HEK293 (cell line): Measurements from ENCODE around the gene SECTM1.

Source experiments
- CTCF ChIA-PET: fragments of 350-600 bp; formaldehyde crosslinking; extraction: SDS; loops from one replicate; lab custom pipeline; 2021; ENCODE audit warnings: antibody characterized with exemption; lab: Yijun Ruan, JAX
- POLR2A ChIA-PET: fragments of 300-600 bp; formaldehyde crosslinking; extraction: SDS; loops from one replicate; lab custom pipeline; 2020; ENCODE audit warnings: antibody characterized with exemption, inconsistent platforms; lab: Yijun Ruan, JAX
- H3K27ac ChIP-seq: fragments of 200-500 bp; sonication (Bioruptor generic); 2 replicates; pipeline ENCODE4 v1.5.1; 2014; ENCODE audit warnings: low read depth, low read length, control low read depth, inconsistent platforms; ENCODE audit errors: extremely low read depth
- H3K36me3 ChIP-seq, 2 experiments: fragments of 200-500 bp in 1 of 2; sonication (Bioruptor generic) in 1 of 2; 1 replicate in 1 of 2; 2 replicates in 1 of 2; pipeline ENCODE4 v1.5.1; 2014 to 2017; ENCODE audit warnings: inconsistent platforms in 2 of 2, low read length in 2 of 2; ENCODE audit not compliant: control insufficient read depth in 2 of 2, insufficient read depth in 1 of 2
- H3K4me1 ChIP-seq: fragments of 200-500 bp; sonication (Bioruptor generic); 2 replicates; pipeline ENCODE4 v1.5.1; 2014; ENCODE audit warnings: mild to moderate bottlenecking, low read length, inconsistent platforms; ENCODE audit not compliant: control insufficient read depth, insufficient read depth
- H3K4me3 ChIP-seq: 2 replicates; pipeline ENCODE4 v1.5.1; 2011; ENCODE audit warnings: low read depth, mild to moderate bottlenecking, control low read depth, low read length, moderate library complexity
- H3K9me3 ChIP-seq: fragments of 200-500 bp; sonication (Bioruptor generic); 2 replicates; pipeline ENCODE4 v1.5.1; 2014; ENCODE audit warnings: low read depth, low read length, inconsistent platforms; ENCODE audit not compliant: control insufficient read depth, insufficient read depth
- KLF17 ChIP-seq: fragments of 450-650 bp; formaldehyde crosslinking; IDR thresholded peaks from 2 replicates; pipeline ENCODE4 v1.5.1; 2016; ENCODE audit warnings: missing biosample characterization, missing genetic modification characterization
- PRDM10 ChIP-seq: fragments of 450-650 bp; formaldehyde crosslinking; IDR thresholded peaks from 2 replicates; pipeline ENCODE4 v1.5.1; 2016; ENCODE audit warnings: missing biosample characterization, missing genetic modification characterization
- REPIN1 ChIP-seq: fragments of 450-650 bp; formaldehyde crosslinking; IDR thresholded peaks from 2 replicates; pipeline ENCODE4 v1.5.1; 2017; ENCODE audit warnings: missing biosample characterization, missing genetic modification characterization, low read depth
- ZBTB48 ChIP-seq: fragments of 450-650 bp; formaldehyde crosslinking; IDR thresholded peaks from 2 replicates; pipeline ENCODE4 v1.5.1; 2016; ENCODE audit warnings: missing biosample characterization, missing genetic modification characterization
- ZFHX2 ChIP-seq: fragments of 450-650 bp; formaldehyde crosslinking; conservative IDR thresholded peaks from 2 replicates; pipeline ENCODE4 v1.5.1; 2016; ENCODE audit warnings: missing biosample characterization, missing genetic modification characterization
- ZFP41 ChIP-seq: fragments of 450-650 bp; formaldehyde crosslinking; IDR thresholded peaks from 2 replicates; pipeline ENCODE4 v1.5.1; 2016; ENCODE audit warnings: missing biosample characterization, missing genetic modification characterization, borderline replicate concordance
- ZNF112 ChIP-seq: fragments of 450-650 bp; formaldehyde crosslinking; IDR thresholded peaks from 2 replicates; pipeline ENCODE4 v1.5.0; 2017; ENCODE audit warnings: missing biosample characterization, missing genetic modification characterization
- ZNF239 ChIP-seq: fragments of 450-650 bp; formaldehyde crosslinking; IDR thresholded peaks from 2 replicates; pipeline ENCODE4 v1.5.1; 2016; ENCODE audit warnings: missing biosample characterization, missing genetic modification characterization
- ZNF292 ChIP-seq: fragments of 450-650 bp; formaldehyde crosslinking; IDR thresholded peaks from 2 replicates; pipeline ENCODE4 v1.5.1; 2016; ENCODE audit warnings: low read depth, missing biosample characterization, missing genetic modification characterization, borderline replicate concordance
- ZNF302 ChIP-seq: fragments of 450-650 bp; formaldehyde crosslinking; IDR thresholded peaks from 2 replicates; pipeline ENCODE4 v1.5.1; 2016; ENCODE audit warnings: missing biosample characterization, missing genetic modification characterization, low read depth
- ZNF324 ChIP-seq: fragments of 450-650 bp; formaldehyde crosslinking; IDR thresholded peaks from 2 replicates; pipeline ENCODE4 v1.5.1; 2016; ENCODE audit warnings: missing biosample characterization, missing genetic modification characterization
- ZNF423 ChIP-seq: fragments of 450-650 bp; formaldehyde crosslinking; IDR thresholded peaks from 2 replicates; pipeline ENCODE4 v1.5.1; 2016; ENCODE audit warnings: missing biosample characterization, missing genetic modification characterization
- ZNF610 ChIP-seq: fragments of 450-650 bp; formaldehyde crosslinking; IDR thresholded peaks from 2 replicates; pipeline ENCODE4 v1.5.1; 2016; ENCODE audit warnings: missing biosample characterization, missing genetic modification characterization, borderline replicate concordance
- ZSCAN18 ChIP-seq: fragments of 450-650 bp; formaldehyde crosslinking; IDR thresholded peaks from 2 replicates; pipeline ENCODE4 v1.5.1; 2016; ENCODE audit warnings: missing biosample characterization, missing genetic modification characterization

Gene SECTM1

GRCh38 chr17:82357394-82357793, 23.8 kb upstream of the SECTM1 start:
- Histone ChIP-seq H3K27ac (no peak overlapping the region), H3K4me3 (no peak overlapping the region), H3K36me3 (no peaks in the 10 kb centered on the region), H3K9me3 (no peaks in the 10 kb centered on the region), H3K4me1 (no peaks in the 10 kb centered on the region)
- CTCF ChIA-PET, result interaction anchor here (0.6 to 1.7 kb wide), 9 partner anchors 7 to 102 kb away, joined by 3 to 6 read pairs (median 4); no protein-coding TSS in a partner anchor
- POLR2A ChIA-PET, result interaction anchor here (1.1 kb wide), 1 partner anchor 65 kb away, joined by 4 read pairs; no protein-coding TSS in a partner anchor
- TF ChIP-seq ZNF324 (tag by site-specific recombination) (no peak), ZFP41 (tag by site-specific recombination) (no peak), ZSCAN18 (tag by site-specific recombination) (no peak), KLF17 (tag by site-specific recombination) (no peak)

GRCh38 chr17:82356845-82357355, 23.3 kb upstream of the SECTM1 start:
- no peak overlapping the region for H3K4me3 ChIP-seq
- H3K4me1 ChIP-seq, result no peaks in the 10 kb centered on the region
- H3K27ac ChIP-seq, result no peak overlapping the region
- no peaks in the 10 kb centered on the region for H3K9me3 ChIP-seq
- TF ChIP-seq ZNF292 (tag by site-specific recombination) (no peak), ZNF423 (no peak), ZNF112 (tag by site-specific recombination) (no peak), REPIN1 (tag by site-specific recombination) (no peak), ZBTB48 (tag by site-specific recombination) (no peak)
- TF ChIP-seq, all 188 proteins: peak for 0
- ChIA-PET POLR2A (interaction anchor here (1.1 kb wide), 1 partner anchor 64 kb away, joined by 4 read pairs; no protein-coding TSS in a partner anchor), CTCF (interaction anchor here (0.6 to 1.7 kb wide), 4 partner anchors 12 to 102 kb away, joined by 3 to 4 read pairs (median 3); no protein-coding TSS in a partner anchor)
- no peaks in the 10 kb centered on the region for H3K36me3 ChIP-seq

- Histone ChIP-seq H3K4me3 (no peak overlapping the region), H3K9me3 (no peaks in the 10 kb centered on the region), H3K4me1 (no peaks in the 10 kb centered on the region), H3K27ac (no peak overlapping the region), H3K36me3 (no peaks in the 10 kb centered on the region)
- TF ChIP-seq ZNF610 (tag by site-specific recombination), result no peak
- TF ChIP-seq ZNF302, result no peak
- no peak for TF ChIP-seq ZFHX2 (tag by site-specific recombination)
- TF ChIP-seq PRDM10, result no peak
- no peak for TF ChIP-seq ZNF239
- no peak for TF ChIP-seq ZSCAN18 (tag by site-specific recombination)
- POLR2A ChIA-PET, result no interaction called here
- CTCF ChIA-PET, result interaction anchor here (0.7 to 1.7 kb wide), 3 partner anchors 17 to 196 kb away, joined by 3 to 4 read pairs (median 3); no protein-coding TSS in a partner anchor
Measured at GRCh38 chr17:82355770-82356427, 22.3 kb upstream of the SECTM1 start.
